Measurements from ENCODE around the gene ZNF608.

Gene ZNF608

GRCh38 chr5:124752854-124753720 lies 6.6 kb upstream of the ZNF608 start:
- DNase-seq (no peak), ATAC-seq (no peak)

GRCh38 chr5:124751031-124751430 lies 4.6 kb upstream of the ZNF608 start:
- ATAC-seq (no peak), DNase-seq (no peak)

DNA sequence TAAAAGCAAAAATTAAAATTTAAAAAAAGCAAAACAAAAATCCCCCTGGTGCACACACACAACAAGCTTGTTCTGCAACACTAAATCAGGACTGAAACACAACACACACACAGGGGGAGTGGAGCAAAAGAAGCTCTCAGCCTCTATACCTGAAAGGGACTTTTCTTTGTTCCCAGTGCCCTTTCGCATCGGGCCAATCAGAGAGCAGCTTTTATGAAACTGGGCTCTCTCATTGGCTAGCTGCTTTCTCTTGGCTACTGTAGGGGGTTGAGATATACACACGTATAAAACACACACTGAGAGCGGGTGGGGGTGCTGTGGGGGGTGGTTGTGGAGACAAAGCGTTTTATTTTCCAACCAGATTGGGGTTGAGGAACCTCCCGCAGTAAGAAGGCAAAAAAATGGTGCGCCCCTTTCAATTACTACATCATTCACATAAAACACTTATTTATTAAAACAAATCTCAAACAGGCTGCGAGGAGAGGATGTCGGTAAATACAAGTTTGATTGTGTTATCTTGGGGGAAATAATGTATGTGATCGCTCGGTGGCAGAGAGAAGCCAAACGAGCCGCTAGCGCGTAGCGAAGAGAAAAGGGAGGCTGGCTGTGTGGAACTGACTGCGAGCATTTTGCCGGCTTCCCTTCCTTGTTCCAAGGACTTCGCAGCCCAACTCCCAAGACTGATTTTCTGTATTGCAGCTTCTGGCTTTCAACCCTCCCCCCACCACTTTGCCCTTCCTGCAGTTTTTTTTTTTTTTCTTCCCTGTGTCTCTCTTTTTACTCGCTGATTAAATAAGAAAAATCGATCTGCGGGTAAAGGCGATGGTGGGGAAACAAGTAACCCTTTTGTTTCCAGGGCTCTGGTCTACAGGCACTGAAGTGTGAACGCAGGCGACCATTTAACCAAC lies 2.5 kb upstream of the ZNF608 start:
- DNase-seq = peak; percentile 21
- ATAC-seq = peak; percentile 70

DNA sequence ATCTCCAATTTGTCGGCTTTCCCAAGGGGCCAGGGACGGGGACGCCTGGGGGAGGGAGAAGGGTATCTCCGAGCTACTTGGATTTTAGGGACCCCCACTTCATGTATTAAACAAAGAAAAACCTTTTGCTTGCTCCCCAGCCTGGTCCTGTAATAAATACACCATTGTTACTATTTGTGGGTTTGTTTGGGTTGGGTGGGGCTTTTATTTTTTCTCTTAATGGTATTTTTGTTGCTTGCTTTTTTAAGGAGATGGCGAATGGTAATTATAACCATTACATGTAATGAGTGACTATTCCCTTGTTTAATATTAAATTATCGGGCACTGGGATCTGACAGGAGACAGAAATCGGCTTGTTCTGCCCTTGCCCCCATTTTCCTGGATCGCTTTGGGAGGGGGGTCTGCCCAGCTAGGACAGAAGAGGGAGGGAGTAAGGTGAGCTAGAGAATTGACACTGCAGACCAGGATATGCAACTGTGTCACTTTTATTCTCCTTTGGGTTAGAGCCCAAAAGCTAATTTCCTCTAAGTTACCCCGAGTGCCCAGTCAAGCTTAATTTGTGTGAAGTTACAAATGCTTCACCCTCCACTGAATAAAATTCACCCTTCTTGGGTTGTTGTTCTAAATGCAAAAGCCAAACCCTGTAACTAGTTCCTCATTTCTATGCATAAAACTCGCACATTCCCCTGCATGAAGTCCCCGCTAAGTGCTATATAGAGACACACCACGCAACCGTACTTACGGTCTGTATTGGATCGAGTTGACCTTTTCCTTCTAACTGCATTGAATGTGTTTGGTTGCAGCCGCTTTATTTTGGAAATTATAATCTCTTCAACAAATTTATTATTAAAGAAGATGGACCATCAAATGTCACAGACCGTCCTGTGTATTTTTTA lies 1.6 kb upstream of the ZNF608 start:
- DNase-seq = no peak
- ATAC-seq = peak; percentile 48

GRCh38 chr5:124746916-124747790 lies 714 bp upstream of the ZNF608 start:
- ATAC-seq = no peak

GRCh38 chr5:124745007-124745927 lies 1.2 kb downstream of the ZNF608 start:
- ATAC-seq = no peak
- DNase-seq = no peak

More at GRCh38 chr5:124746916-124747790, 714 bp upstream of the ZNF608 start:
- DNase-seq = no peak

GRCh38 chr5:124744170-124744971 lies 2.1 kb downstream of the ZNF608 start:
- no peak for DNase-seq
- ATAC-seq = no peak

- ATAC-seq (no peak), DNase-seq (no peak)
Observed at GRCh38 chr5:124743602-124744169, 2.8 kb downstream of the ZNF608 start.

DNA sequence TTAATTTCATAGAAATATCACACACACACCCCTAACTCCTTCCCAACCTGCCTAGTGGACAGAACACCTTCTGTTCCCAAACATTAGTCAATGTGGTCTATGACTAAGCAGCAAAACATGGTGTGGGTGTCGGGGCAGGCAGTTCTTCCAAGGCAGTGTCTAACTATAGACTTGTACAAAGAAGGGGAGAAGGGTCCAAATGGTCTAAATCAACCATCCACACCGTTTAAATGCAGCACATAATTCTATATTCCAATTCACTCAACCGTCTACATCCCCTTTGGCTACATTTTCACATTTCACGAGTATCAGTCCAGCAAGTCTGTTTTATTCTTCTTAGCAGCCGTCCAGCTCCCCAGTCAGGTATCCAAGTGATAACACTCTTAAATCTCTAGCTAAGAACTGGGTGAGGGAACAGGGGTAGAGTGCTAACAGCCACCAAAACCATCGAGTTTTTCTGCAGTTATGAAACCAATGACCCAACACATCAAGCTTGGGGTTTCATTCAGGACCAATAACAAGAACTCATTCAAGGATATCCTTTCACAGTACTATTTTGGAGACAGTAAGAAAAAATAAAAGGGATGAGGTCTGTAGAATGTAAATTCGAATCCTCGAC lies 3.3 kb downstream of the ZNF608 start:
- DNase-seq (no peak), ATAC-seq (no peak)

DNA sequence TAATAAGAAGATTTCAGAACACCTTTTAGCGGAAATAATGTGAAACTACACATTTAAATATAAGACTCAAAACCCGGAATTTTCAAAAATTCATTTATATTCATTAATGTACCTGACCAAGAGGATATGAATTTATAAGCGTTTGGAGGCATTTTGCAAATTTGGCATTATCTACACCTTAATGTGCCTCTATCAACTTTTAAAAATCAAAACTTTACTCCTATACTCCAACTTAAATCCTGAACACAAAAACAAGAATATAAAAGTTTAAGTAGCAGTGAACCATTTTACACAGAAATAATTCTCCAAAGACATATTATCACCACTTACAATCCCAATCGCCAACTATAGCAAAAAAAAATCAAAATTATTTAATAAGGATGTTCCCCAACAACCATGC lies 3.9 kb downstream of the ZNF608 start:
- DNase-seq = no peak
- ATAC-seq = no peak

DNA sequence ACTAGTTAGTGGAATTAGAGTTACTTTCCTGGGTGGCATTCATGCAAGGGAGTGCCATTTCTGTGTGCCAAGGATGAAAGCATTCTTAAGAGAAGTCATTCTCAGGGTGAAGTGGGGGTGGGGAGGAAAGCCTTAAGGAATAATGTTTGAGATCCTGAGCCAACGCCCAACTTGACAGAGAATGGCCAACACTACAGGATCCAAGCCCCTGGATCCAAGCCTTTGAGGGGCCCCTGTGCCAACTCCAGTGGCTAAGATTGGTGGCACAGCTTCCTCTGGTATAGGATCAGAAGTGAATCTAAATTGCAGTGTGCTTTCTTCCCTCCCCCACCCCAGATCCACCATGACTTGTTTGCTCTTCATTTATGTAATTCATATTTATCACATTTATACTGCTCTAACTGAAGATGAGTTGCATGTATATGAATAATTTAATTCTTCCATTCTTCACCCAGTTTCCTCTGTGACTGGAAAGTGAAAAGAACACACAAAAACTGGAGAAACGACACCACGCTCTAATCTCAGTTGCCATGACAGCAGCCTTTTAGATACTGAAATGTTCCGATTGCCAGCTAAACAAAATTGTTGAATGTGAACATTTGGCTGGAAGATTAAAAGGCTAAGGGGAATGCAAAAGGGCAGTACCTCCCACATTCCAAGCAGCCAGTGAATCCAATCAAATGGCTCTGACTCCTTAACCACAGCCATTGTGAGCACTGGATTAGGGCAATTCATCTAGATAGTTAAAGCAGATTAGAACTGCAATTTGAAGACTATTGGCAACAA lies 4.5 kb downstream of the ZNF608 start:
- ATAC-seq = no peak
- no peak for DNase-seq

GRCh38 chr5:124740991-124741583 lies 5.4 kb downstream of the ZNF608 start:
- DNase-seq (no peak), ATAC-seq (no peak)

DNA sequence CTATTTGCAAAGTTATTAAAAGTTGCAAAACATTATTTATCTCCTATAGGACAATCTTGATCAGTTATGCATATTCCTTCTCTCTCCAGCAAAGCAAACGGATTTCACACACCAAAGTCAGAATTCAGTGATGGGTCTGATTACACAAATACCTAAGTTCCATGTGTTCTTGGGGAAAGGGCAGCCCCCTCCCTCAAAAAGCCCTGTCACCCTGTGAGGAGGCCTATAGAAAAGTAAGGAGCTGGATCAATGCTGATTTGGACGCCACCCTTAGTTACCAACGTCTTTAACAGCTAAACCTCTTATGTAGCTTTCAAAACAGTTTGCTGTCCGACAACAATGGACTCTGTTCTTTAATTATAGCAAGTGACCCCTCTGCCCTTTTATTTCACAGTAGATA lies 6.4 kb downstream of the ZNF608 start:
- no peak for DNase-seq
- no peak for ATAC-seq

- DNase-seq = no peak
- no peak for ATAC-seq
Observed at GRCh38 chr5:124739634-124740025, 6.8 kb downstream of the ZNF608 start.

DNA sequence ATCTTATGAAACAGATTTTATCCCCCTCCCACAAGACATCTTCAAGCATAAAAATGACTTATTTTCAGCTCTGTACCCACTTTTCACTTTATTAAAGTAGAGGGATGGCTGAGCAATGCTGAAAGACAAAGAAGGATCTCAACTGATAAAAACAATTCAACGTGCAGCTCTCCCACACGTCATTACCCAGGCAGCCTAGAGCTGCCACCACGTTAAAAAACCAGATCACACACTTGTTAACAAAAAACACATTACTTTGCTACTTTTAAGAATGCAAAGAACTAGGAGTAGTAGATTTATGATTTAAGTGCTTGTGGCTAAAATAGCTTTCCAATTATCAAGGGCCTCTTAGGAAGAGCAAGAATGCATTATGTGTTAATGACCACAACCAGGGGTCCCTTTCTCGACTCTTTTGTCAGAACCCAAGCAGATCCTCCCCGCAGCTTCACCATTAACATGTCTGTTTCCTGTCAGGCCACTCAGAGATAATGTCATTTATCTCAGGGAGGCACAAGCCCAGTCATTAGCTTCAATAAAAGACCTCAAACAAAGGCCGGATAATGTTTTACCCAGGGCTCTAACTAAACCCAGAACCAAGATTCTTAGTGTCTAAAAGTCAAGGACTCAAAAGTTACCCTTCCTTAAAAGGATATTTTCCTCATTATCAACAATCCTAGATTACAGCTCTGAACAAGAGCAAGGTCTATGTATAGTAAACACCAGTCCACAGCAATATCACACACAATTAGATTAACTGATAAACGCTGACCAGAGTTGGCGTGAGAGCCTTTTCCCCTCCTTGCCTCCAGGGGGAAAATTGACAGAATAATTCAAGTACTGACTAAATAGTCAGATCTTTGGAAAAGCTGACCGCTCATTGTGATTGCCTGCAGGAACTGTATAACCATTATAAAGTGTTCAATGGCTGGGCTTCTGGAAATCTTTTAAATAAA lies 7.5 kb downstream of the ZNF608 start:
- DNase-seq (no peak), ATAC-seq (no peak)

DNA sequence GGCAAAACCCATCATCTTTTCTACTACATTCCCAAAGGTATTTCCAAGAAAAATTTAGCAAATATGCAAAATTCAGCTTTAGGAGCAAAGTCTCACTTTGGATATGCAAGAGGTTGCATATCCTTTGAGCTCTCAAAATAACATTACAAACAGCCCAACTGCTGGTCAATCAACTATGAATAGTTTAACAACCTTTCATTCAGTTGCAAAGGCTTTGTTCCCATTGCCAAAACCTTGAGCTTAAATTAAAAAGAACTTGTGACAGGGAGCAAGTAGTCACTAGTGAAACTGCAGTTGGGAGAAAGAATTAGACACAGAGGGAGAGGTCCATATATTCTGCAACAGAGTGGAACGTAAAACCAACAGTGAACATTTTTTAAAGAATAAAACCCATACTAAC lies 8.8 kb downstream of the ZNF608 start:
- ATAC-seq = no peak
- no peak for DNase-seq

All from stimulated activated naive CD8-positive, alpha-beta T cell treated with anti-CD3 and anti-CD28 coated beads, Interleukin-15, Interleukin-2, amounts not matched to agents 100 U/mL and 50 U/mL, for 24 hours (primary cell).